TTC549 (cell line): ENCODE measurements around the gene SERPINB13.
A peak's percentile ranks its signal among the peaks of the same experiment; 100 is the strongest.

Source experiments
- FAIRE-seq: peaks from 2 replicates; lab custom pipeline; 2012; peaks lifted over from hg19 to GRCh38; lab: Jason Lieb, UNC

Gene SERPINB13

DNA sequence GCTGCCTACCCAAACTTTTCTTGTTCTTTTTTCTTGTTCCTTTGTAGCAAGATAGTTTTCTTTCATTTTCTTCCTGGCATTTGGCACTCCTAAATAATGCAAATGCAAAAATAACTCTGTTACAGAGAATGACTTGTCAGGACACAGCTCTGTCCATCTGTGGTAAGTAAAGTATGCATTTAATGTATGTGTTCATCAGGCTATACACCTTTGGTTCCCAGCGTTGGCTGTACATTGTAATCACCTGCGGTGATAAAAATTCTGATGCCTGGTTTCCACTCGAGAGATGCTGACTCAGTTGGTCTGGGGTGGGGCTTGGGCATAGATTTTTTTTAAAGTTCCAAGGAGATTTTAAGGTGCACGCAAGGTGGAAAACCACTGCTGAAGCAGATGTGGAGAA lies at the start of gene SERPINB13:
TSS of gene SERPINB13 (plus strand) at position 378 of the 400 bp plus-strand sequence. CDS start 1,325 bp downstream, outside the sequence.
- no peak for FAIRE-seq

DNA sequence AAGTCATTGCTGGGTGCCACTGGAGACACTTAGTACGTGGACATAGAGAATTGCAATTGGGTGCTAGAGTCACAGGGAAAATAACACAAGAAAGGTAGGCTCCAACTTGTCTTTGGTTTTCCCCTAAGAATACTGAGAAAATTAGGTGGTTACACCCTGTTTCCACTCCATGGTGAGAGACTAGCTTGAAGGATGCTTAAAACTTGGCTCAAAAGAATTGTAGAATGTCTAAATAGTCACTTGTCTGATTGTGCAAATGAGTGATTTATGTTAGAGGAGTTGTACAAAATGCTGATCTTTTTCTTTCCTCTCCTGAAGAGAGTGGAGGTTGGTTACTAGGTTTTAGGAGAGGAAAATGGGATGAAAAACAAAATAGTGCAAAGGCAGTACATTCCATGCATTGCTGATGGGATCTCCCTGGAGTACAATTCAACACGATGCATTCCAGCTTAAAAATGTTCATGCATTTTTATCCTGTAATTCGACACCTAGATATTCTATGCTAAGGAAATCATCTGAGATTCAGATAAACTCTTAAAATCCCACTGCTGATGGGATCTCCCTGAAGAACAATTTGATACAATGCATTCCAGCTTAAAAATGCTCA lies 47.1 kb upstream of the SERPINB13 start:
- FAIRE-seq: no peak

DNA sequence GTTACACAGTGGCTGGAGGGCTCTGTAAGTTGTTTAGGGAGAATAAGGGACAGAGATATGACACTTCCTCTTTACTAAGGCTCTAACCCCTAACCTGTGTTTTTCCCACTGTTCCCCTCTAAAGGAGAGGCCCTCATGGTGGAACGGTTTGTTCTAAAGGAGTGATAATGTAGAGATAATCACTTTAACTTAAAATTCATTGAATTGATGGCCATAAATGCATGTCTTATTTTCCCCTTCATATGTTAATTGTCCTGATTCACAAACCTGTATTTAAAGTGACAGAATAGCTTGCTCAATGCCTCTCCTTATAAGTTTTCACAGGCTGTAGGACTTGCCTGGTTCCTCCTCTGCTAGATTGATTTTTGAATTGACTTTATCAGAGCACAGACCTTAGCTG lies 45.1 kb upstream of the SERPINB13 start, which contains the start of gene SERPINB12:
TSS of gene SERPINB12 (plus strand) at position 301 of the 400 bp plus-strand sequence. CDS start 13,791 bp downstream, outside the sequence.
- FAIRE-seq: no peak

DNA sequence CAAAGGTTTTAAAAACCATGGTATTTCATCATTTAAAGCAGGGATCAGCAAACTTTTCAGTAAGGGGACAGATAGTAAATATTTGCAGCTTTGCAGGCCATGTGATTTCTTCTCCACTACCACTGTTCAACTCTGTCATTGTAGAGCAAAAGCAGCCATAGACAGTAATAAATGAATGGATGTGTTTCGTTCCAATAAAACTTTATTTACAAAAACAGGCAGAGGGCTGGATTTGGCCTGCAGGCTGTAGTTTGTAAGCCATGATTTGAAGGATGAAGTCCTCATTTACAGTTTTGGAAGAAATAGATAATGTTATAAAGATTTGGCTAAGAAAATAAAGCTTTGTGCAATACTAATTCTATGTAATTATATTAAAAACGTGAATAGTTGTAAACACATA lies 43.1 kb upstream of the SERPINB13 start:
- no peak for FAIRE-seq

DNA sequence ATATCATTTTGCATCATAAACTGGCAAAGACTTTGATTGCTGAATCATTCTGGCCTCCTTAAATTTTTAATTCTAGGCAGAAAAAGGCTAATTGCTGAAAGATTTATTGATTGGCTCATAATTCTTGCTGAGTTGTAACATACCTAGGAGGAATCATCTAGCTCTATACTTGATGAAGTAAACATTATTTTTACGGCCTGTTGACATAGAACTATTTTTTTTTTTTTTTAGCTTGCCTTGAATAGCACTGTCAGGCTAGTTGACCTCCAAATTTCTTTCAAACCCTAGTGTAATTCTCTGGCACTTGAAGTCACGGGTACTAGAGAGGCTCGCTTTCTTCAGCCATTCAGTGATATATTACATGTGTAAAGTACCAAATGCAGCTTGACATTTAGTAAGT lies 42.1 kb upstream of the SERPINB13 start:
- FAIRE-seq: no peak

DNA sequence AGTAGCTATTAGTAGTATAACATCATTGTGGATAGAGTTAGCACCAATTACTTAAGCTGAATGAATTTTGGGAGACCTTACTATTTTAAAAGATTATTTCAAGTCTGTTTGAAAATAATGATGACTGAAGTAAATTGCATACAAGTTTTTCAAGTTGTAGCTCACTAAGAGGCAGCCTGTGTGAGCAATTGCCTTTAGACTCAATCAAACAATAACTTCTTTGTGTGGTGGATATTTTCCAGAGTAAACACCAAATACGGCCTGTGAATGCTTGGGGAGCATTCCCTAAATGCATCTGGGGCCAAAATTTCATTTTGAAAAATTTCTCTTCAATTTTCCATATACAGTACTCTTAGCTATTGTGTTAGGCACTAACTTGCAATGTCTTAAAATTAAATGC lies 37.1 kb upstream of the SERPINB13 start:
- no peak for FAIRE-seq

DNA sequence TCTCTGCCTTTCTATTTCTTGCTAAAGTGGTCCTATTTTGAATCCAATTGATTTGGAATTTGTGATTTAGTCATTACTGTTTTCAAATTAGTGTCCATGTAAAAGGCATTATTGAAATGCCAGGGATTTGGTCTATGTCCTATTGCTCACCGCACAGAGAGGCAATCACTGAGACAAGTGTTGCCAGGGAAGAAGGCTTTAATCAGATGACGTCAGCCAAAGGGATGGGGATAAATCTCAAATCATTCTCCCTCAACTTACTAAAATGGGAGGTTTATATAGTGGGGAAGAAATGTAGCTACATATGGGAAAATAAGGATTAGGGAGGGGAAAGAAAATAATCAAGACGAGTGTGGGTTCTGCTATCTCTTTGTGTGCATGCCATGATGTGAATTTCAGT lies 35.4 kb upstream of the SERPINB13 start:
- FAIRE-seq: no peak

GRCh38 chr18:63552581-63552980 lies 34.6 kb upstream of the SERPINB13 start:
- FAIRE-seq: no peak

DNA sequence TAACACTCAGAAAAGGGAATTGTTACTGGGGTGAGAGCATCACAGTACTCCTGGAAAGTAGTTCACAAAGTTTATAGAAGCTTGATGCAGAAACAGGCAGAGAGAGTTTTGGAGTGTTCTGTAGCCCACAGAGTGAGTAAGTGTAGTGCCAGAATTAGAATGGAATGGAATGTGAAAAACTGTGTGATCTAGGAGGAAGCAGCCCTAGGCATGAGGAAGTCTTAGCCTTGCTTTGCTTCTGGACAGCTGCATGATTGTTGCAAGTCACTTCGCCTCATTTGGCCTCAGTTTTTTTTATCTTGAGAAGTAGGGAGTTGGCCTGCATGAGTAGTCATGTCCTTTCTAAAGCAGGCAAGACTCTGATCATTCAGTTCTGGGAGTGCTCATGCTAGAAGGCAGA lies 34.1 kb upstream of the SERPINB13 start:
- no peak for FAIRE-seq

- no peak for FAIRE-seq
These were observed 27.3 kb upstream of the SERPINB13 start for GRCh38 chr18:63559567-63560491.

DNA sequence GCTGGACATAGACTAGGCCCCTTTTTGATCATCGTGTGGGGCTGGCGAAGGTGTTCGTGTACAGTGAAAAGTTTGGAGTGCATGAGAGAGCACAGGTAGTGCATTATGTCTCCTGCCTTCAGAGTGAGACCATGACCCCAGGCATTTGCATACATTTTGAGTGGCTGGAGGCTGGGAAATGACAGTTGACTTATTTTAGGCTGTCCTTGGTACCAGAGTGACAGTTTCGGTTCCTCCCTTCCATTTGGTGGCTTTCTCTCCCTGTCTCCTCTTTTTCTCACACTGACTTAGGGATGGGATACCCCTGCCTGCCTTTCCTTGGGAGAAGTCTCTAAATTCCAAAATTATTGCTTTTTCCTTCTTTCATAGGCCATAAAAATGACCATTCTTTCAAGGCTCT lies 24.9 kb upstream of the SERPINB13 start:
- FAIRE-seq: no peak

DNA sequence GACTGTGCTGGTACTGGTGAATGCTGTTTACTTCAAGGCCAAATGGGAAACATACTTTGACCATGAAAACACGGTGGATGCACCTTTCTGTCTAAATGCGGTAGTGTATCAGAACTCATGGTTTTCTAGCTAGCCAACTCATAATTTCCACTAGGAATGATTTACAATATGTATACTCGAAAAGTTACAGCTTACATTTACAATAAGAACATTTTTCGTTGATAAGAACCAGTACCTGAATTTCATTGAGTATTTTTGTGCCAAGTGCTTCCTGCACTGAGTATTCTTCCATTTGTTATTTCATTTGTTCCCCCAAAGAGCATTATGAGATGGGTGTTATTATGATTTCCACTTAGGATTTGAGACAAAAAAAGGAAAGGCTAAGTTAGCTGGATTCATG lies 23.1 kb upstream of the SERPINB13 start:
- FAIRE-seq: no peak

DNA sequence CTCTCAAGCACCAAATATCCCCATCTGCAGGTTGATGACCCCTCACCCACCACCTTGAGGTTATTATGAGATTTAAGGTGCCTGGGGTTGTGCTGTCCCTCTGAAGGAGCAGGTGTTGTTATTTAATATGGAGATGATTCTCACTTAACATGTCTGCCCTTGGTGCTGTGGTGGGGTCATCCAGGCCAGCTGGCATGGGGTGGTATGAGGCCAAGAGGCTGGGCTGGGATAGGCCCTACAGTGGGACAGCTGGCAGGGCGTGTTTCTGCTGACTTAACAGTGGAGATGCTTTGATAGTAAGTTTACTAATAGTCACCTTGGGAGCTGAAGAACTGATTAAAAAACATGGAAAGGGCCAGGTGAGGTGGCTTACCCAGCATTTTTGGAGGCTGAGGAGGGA lies 22.6 kb upstream of the SERPINB13 start:
- no peak for FAIRE-seq

- FAIRE-seq: no peak
These were observed 19.9 kb upstream of the SERPINB13 start for GRCh38 chr18:63567276-63567675.

- FAIRE-seq: no peak
These were observed 19.3 kb upstream of the SERPINB13 start for GRCh38 chr18:63567825-63568224.

- no peak for FAIRE-seq
These were observed 16.4 kb upstream of the SERPINB13 start for GRCh38 chr18:63570721-63571120.

DNA sequence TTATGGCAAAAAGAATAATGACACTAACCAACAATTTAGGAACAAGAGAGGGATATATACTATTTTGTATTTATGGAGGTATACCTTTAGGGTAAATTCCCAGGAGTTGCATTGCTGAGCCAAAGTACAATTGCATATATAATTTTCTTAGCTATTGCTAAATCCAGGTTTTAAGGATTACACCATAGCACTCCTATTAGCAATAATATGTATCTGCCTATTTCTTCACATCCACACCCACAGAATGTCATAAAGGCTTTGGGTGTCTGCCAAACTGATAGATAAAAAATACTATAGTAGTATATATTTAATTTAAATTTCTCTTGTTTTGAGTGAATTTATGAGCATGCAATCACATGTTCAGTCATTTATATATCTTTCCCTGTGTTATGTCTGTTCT lies 11.5 kb upstream of the SERPINB13 start:
- FAIRE-seq: no peak

DNA sequence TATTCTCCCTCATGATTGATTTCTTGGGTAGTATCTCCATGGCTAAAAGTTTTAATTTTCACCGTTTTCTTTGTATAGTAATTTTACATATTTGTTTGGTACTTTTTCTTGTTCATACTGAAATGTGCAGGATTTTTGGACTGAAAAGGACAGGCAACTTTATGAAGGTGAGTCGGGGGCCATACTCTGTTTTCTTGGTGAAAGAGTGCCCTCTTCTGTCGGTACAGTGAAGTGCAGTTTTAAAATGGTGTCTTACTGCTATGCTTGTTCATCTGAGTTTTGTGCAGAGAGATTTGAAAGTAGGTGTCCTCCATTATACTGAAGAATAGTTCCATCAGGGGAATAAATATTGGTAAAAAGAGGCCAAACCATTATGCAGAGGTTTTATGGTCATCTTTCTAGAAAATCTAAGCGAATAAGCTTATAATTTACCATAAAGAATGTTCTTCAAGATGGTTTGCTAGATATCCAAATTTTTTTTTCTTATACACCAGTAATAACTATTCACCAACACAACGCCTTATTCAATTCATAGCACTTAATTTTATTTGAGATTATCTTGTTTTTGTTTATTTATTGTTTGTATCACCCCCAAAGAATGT lies 8.7 kb upstream of the SERPINB13 start:
- FAIRE-seq: peak; percentile 64

DNA sequence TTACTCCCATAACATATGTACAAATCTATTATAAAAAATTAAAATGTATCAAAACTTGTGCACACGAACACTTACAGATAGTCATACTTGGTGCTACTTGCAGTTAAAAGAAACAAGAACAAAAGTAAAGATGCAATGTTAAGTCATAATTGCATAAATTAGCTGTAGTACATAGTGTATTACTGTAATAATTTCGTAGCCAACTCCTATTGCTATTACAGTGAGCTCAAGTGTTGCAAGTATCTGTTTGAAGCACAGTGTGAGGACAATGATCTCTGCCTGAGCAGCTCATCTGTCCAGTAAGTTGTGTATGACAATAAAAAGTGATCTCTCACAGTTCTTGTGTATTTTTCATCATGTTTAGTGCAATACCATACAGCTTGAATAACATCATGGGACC lies 7.5 kb upstream of the SERPINB13 start:
- FAIRE-seq: no peak

GRCh38 chr18:63585988-63586387 lies 1.2 kb upstream of the SERPINB13 start:
- no peak for FAIRE-seq

- no peak for FAIRE-seq
These were observed 712 bp upstream of the SERPINB13 start for GRCh38 chr18:63586431-63586830.

DNA sequence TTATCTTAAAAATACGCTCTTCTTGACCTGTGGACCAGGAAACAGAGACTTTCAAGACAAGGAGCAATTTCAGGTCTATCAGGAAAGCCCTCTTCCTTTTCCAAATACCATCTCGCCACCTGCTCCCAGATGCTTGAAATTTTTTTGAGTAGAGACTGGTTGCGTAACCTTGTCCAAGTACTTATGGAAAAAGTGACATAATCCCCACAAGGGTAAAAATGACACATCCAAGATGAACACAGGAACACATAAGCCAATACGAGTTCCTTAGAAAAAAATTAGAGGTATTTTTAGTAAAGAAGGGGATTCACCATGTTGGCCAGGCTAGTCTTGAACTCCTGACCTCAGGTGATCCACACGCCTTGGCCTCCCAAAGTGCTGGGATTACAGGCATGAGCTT lies 1.8 kb downstream of the SERPINB13 start:
- FAIRE-seq: no peak

- no peak for FAIRE-seq
These were observed 3.2 kb downstream of the SERPINB13 start for GRCh38 chr18:63590373-63590772.
